Progenitor cell of endocrine pancreas (in vitro differentiated cells): ENCODE data around the gene ZNF558. TPM values are rescaled to one million over a fixed set of nuclear protein-coding genes. Genes with fewer than 3 reads are reported as not detected.

ENCODE experiments used
- DNase-seq: peaks from one replicate; pipeline ENCODE4 v3.0.0; 2021; ENCODE audit warnings: low spot score; ENCODE audit not compliant: unreplicated experiment
- H3K27ac Mint-ChIP-seq: 2 replicates; pipeline ENCODE4 v1.8.0; 2021; ENCODE audit warnings: mild to moderate bottlenecking, moderate library complexity, mixed read lengths
- H3K27me3 Mint-ChIP-seq: 2 replicates; pipeline ENCODE4 v1.8.0; 2021; ENCODE audit warnings: mixed read lengths
- H3K36me3 Mint-ChIP-seq: 2 replicates; pipeline ENCODE4 v1.8.0; 2022; ENCODE audit warnings: mixed read lengths; ENCODE audit not compliant: insufficient read depth
- H3K4me1 Mint-ChIP-seq: 2 replicates; pipeline ENCODE4 v1.8.0; 2021; ENCODE audit warnings: low read depth, mixed read lengths
- H3K4me3 Mint-ChIP-seq: 2 replicates; pipeline ENCODE4 v1.8.0; 2021; ENCODE audit warnings: low read depth, mild to moderate bottlenecking, moderate library complexity, mixed read lengths
- H3K9me3 Mint-ChIP-seq: 2 replicates; pipeline ENCODE4 v1.8.0; 2021; ENCODE audit warnings: low read depth, mixed read lengths
- CTCF ChIP-seq: fragments of 200-600 bp; sonication (generic); IDR thresholded peaks from one replicate; pipeline ENCODE4 v1.5.0; 2021; ENCODE audit warnings: antibody characterized with exemption, mild to moderate bottlenecking; ENCODE audit not compliant: unreplicated experiment
- total RNA-seq: library from RNA; stranded (reverse); gene quantifications from 2 replicates; pipeline ENCODE4 v1.2.1, GENCODE V29; 2021

ZNF558 gene
- total RNA-seq, 1 donor from 2014 or later = 52.6 TPM

GRCh38 chr19:8866344-8866743, 34.2 kb upstream of the ZNF558 start:
- Mint-ChIP-seq H3K27ac (no peak overlapping the region), H3K27me3 (no peaks in the 10 kb centered on the region), H3K9me3 (peaks cover 25% of the 10 kb centered on the region), H3K36me3 (peaks cover 1% of the 10 kb centered on the region), H3K4me3 (no peak overlapping the region), H3K4me1 (no peaks in the 10 kb centered on the region)
- DNase-seq = no peak
- no peak for TF ChIP-seq CTCF

- no peak for TF ChIP-seq CTCF
- no peak overlapping the region for H3K4me3 Mint-ChIP-seq
- H3K27me3 Mint-ChIP-seq = no peaks in the 10 kb centered on the region
- peaks cover 35% of the 10 kb centered on the region for H3K9me3 Mint-ChIP-seq
- peaks cover 1% of the 10 kb centered on the region for H3K36me3 Mint-ChIP-seq
- no peaks in the 10 kb centered on the region for H3K4me1 Mint-ChIP-seq
- H3K27ac Mint-ChIP-seq = no peak overlapping the region
- DNase-seq = no peak
These were observed 26.2 kb upstream of the ZNF558 start for GRCh38 chr19:8858260-8858659.

- Mint-ChIP-seq H3K4me1 (no peaks in the 10 kb centered on the region), H3K36me3 (peaks cover 5% of the 10 kb centered on the region), H3K9me3 (peaks cover 32% of the 10 kb centered on the region), H3K4me3 (no peak overlapping the region), H3K27me3 (no peaks in the 10 kb centered on the region), H3K27ac (no peak overlapping the region)
- no peak for DNase-seq
- no peak for TF ChIP-seq CTCF
These were observed 18.4 kb upstream of the ZNF558 start for GRCh38 chr19:8850488-8850887.

- H3K36me3 Mint-ChIP-seq = peaks cover 5% of the 10 kb centered on the region
- H3K27ac Mint-ChIP-seq = no peak overlapping the region
- H3K4me1 Mint-ChIP-seq = no peaks in the 10 kb centered on the region
- peaks cover 33% of the 10 kb centered on the region for H3K9me3 Mint-ChIP-seq
- no peak for DNase-seq
- H3K4me3 Mint-ChIP-seq = no peak overlapping the region
- no peak for TF ChIP-seq CTCF
- no peaks in the 10 kb centered on the region for H3K27me3 Mint-ChIP-seq
These were observed 17.1 kb upstream of the ZNF558 start for GRCh38 chr19:8849232-8849631.

GRCh38 chr19:8846819-8847218, 14.7 kb upstream of the ZNF558 start:
- H3K9me3 Mint-ChIP-seq = peaks cover 41% of the 10 kb centered on the region
- peaks cover 6% of the 10 kb centered on the region for H3K36me3 Mint-ChIP-seq
- H3K4me1 Mint-ChIP-seq = no peaks in the 10 kb centered on the region
- no peaks in the 10 kb centered on the region for H3K27me3 Mint-ChIP-seq
- no peak for DNase-seq
- no peak overlapping the region for H3K4me3 Mint-ChIP-seq
- TF ChIP-seq CTCF = no peak
- H3K27ac Mint-ChIP-seq = no peak overlapping the region
